IMR-90 (cell line): ENCODE data around the gene ZNF133. TPM values are rescaled to one million over a fixed set of nuclear protein-coding genes. Genes with fewer than 3 reads are reported as not detected.
A peak's percentile ranks its signal among the peaks of the same experiment; 100 is the strongest.

Source experiments
- ATAC-seq: fragments of 200-7000 bp; cut with Tn5 transposase; 2 replicates; pipeline ENCODE4 v1.9.1; 2020; ENCODE audit warnings: low read depth, mild to moderate bottlenecking, moderate library complexity
- BruUV-seq: library from RNA; stranded (reverse); fragments of 400-500 nt; replicated peaks from 2 replicates; lab custom pipeline; 2021; lab: Mats Ljungman, UMichigan
- CTCF ChIA-PET: fragments of 300-600 bp; formaldehyde crosslinking; extraction: SDS; loops from one replicate; lab custom pipeline; 2021; ENCODE audit warnings: antibody characterized with exemption; lab: Yijun Ruan, JAX
- POLR2A ChIA-PET: fragments of 300-600 bp; sonication (Branson Sonifier 250); formaldehyde crosslinking; loops from one replicate; lab custom pipeline; 2022; ENCODE audit warnings: antibody characterized with exemption; ENCODE audit not compliant: unreplicated experiment; lab: Charles Lee
- DNase-seq: peaks from one replicate; pipeline ENCODE4 v3.0.0; 2013
- H2AFZ ChIP-seq: replicated peaks from 2 replicates; pipeline ENCODE3; 2013; ENCODE audit warnings: low read length, mild to moderate bottlenecking; ENCODE audit not compliant: poor library complexity
- H2AK5ac ChIP-seq: 2 replicates; pipeline ENCODE4 v1.6.1; 2013; ENCODE audit warnings: low read depth, low read length, inconsistent platforms
- H2AK9ac ChIP-seq: replicated peaks from 2 replicates; pipeline ENCODE3; 2013; ENCODE audit warnings: mild to moderate bottlenecking, low read depth, low read length, moderate library complexity; ENCODE audit not compliant: poor library complexity
- H2BK120ac ChIP-seq: 2 replicates; pipeline ENCODE4 v1.6.1; 2013; ENCODE audit warnings: low read depth, low read length, inconsistent platforms
- H2BK15ac ChIP-seq: 3 replicates; pipeline ENCODE4 v1.6.1; 2013; ENCODE audit warnings: low read depth, low read length, inconsistent platforms
- H2BK20ac ChIP-seq: 2 replicates; pipeline ENCODE4 v1.6.1; 2013; ENCODE audit warnings: low read depth, mild to moderate bottlenecking, inconsistent platforms, low read length, moderate library complexity
- H2BK5ac ChIP-seq: 2 replicates; pipeline ENCODE4 v1.6.1; 2013; ENCODE audit warnings: mild to moderate bottlenecking, low read depth, low read length, inconsistent platforms; ENCODE audit not compliant: poor library complexity, severe bottlenecking
- H3K14ac ChIP-seq: replicated peaks from 2 replicates; pipeline ENCODE4 v1.6.1; 2013; ENCODE audit warnings: low read depth, low read length, inconsistent platforms
- H3K18ac ChIP-seq: 2 replicates; pipeline ENCODE4 v1.6.1; 2013; ENCODE audit warnings: low read depth, low read length, control low read depth
- H3K23ac ChIP-seq: 2 replicates; pipeline ENCODE4 v1.6.1; 2013; ENCODE audit warnings: low read depth, low read length, inconsistent platforms
- H3K27ac ChIP-seq: 2 replicates; pipeline ENCODE4 v1.5.1; 2013; ENCODE audit warnings: mild to moderate bottlenecking, control low read depth, low read length; ENCODE audit not compliant: insufficient read depth
- H3K27me3 ChIP-seq: 2 replicates; pipeline ENCODE4 v1.6.1; 2013; ENCODE audit warnings: low read length; ENCODE audit not compliant: control insufficient read depth, insufficient read depth
- H3K36me3 ChIP-seq: 2 replicates; pipeline ENCODE4 v1.6.1; 2013; ENCODE audit warnings: low read length, mixed read lengths; ENCODE audit not compliant: control insufficient read depth, insufficient read depth
- H3K4ac ChIP-seq: 2 replicates; pipeline ENCODE4 v1.6.1; 2013; ENCODE audit warnings: low read depth, low read length, inconsistent platforms
- H3K4me1 ChIP-seq: 2 replicates; pipeline ENCODE4 v1.6.1; 2013; ENCODE audit warnings: low read length, mixed read lengths; ENCODE audit not compliant: control insufficient read depth, insufficient read depth
- H3K4me2 ChIP-seq: 2 replicates; pipeline ENCODE4 v1.6.1; 2013; ENCODE audit warnings: low read depth, mild to moderate bottlenecking, control low read depth, low read length, moderate library complexity
- H3K4me3 ChIP-seq: 2 replicates; pipeline ENCODE4 v1.5.1; 2013; ENCODE audit warnings: low read depth, mild to moderate bottlenecking, control low read depth, low read length, moderate library complexity; ENCODE audit not compliant: insufficient read depth
- H3K56ac ChIP-seq: 2 replicates; pipeline ENCODE4 v1.6.1; 2013; ENCODE audit warnings: low read length, inconsistent platforms; ENCODE audit not compliant: insufficient read depth; ENCODE audit errors: extremely low read depth
- H3K79me1 ChIP-seq, 2 experiments: 2 replicates each; pipeline ENCODE4 v1.6.1; 2013; ENCODE audit warnings: low read length in 2 of 2, inconsistent platforms in 1 of 2, low read depth in 1 of 2
- H3K9ac ChIP-seq: 2 replicates; pipeline ENCODE4 v1.6.1; 2013; ENCODE audit warnings: low read depth, low read length, control low read depth
- H3K9me1 ChIP-seq: 2 replicates; pipeline ENCODE4 v1.6.1; 2013; ENCODE audit warnings: low read length, inconsistent platforms; ENCODE audit not compliant: insufficient read depth
- H3K9me3 ChIP-seq: 2 replicates; pipeline ENCODE4 v1.6.1; 2013; ENCODE audit warnings: low read length; ENCODE audit not compliant: control insufficient read depth, insufficient read depth
- H4K20me1 ChIP-seq: 2 replicates; pipeline ENCODE4 v1.6.1; 2013; ENCODE audit warnings: low read length, inconsistent platforms; ENCODE audit not compliant: insufficient read depth
- H4K5ac ChIP-seq: 2 replicates; pipeline ENCODE4 v1.6.1; 2013; ENCODE audit warnings: mild to moderate bottlenecking, low read depth, low read length, control low read depth
- H4K8ac ChIP-seq, 2 experiments: 2 replicates each; pipeline ENCODE4 v1.6.1; 2013; ENCODE audit warnings: low read depth in 2 of 2, low read length in 2 of 2, control low read depth in 1 of 2, inconsistent platforms in 1 of 2
- H4K91ac ChIP-seq: 2 replicates; pipeline ENCODE4 v1.6.1; 2013; ENCODE audit warnings: low read depth, low read length, inconsistent platforms; ENCODE audit not compliant: insufficient read depth
- BHLHE40 ChIP-seq: fragments of 150-350 bp; IDR thresholded peaks from 2 replicates; pipeline ENCODE4 v1.6.1; 2016; ENCODE audit warnings: mild to moderate bottlenecking, low read depth, low read length
- CHD1 ChIP-seq: IDR thresholded peaks from 2 replicates; pipeline ENCODE4 v1.6.1; 2012; ENCODE audit warnings: low read depth, low read length, improper control_type of control experiment
- CTCF ChIP-seq: conservative IDR thresholded peaks from 2 replicates; pipeline ENCODE4 v1.5.1; 2012; ENCODE audit warnings: mild to moderate bottlenecking, low read depth, low read length, improper control_type of control experiment
- FOS ChIP-seq: fragments of 150-350 bp; IDR thresholded peaks from 2 replicates; pipeline ENCODE4 v1.6.1; 2016; ENCODE audit warnings: low read depth, low read length
- MAFK ChIP-seq: IDR thresholded peaks from 2 replicates; pipeline ENCODE4 v1.6.1; 2012; ENCODE audit warnings: low read depth, low read length, improper control_type of control experiment
- MXI1 ChIP-seq: IDR thresholded peaks from 2 replicates; pipeline ENCODE4 v1.6.1; 2012; ENCODE audit warnings: low read depth, mild to moderate bottlenecking, low read length, moderate library complexity, borderline replicate concordance
- NFE2L2 ChIP-seq: fragments of 150-350 bp; IDR thresholded peaks from 2 replicates; pipeline ENCODE4 v1.6.1; 2016; ENCODE audit warnings: low read depth, mild to moderate bottlenecking, low read length
- RAD21 ChIP-seq: IDR thresholded peaks from 2 replicates; pipeline ENCODE4 v1.6.1; 2012; ENCODE audit warnings: low read length, improper control_type of control experiment
- RCOR1 ChIP-seq: IDR thresholded peaks from 2 replicates; pipeline ENCODE4 v1.6.1; 2012; ENCODE audit warnings: mild to moderate bottlenecking, low read length, improper control_type of control experiment; ENCODE audit not compliant: insufficient replicate concordance
- RFX5 ChIP-seq: IDR thresholded peaks from 2 replicates; pipeline ENCODE4 v1.8.0; 2012; ENCODE audit warnings: low read depth, mild to moderate bottlenecking, low read length, moderate library complexity
- SMC3 ChIP-seq: fragments of 150-350 bp; IDR thresholded peaks from 2 replicates; pipeline ENCODE4 v1.6.1; 2016; ENCODE audit warnings: low read depth, mild to moderate bottlenecking, antibody characterized with exemption, low read length, moderate library complexity
- WGBS, 2 experiments: methylation state at CpG; one replicate each; pipeline versions ENCODE4 v1.1.5 to v1.1.7; 2013; ENCODE audit warnings: missing lambda C conversion rate in 2 of 2; ENCODE audit not compliant: insufficient read length in 1 of 2; ENCODE audit errors: extremely low coverage in 2 of 2; 5-methylcytosine and 5-hydroxymethylcytosine counted together
- dilution Hi-C: fragments of 300-500 bp; cut with HindIII; formaldehyde crosslinking; loops from one replicate; pipeline ENCODE4 v1.14.3; 2018; ENCODE audit warnings: low sequenced_read_pairs; ENCODE audit not compliant: unreplicated experiment
- in situ Hi-C: fragments of 300-500 bp; cut with MboI; formaldehyde crosslinking; loops from 3 replicates; pipeline ENCODE4 v1.14.3; 2019; ENCODE audit warnings: low sequenced_read_pairs, inconsistent platforms, mixed read lengths
- intact Hi-C: fragments of 100-400 bp; cut with micrococcal nuclease; formaldehyde crosslinking; loops from 2 replicates; pipeline ENCODE4 v1.10.0; 2022
- polyA plus RNA-seq, 3 experiments: library from polyadenylated mRNA; depleted of rRNA; stranded (reverse); fragments of >200 nt; gene quantifications; 2 replicates each; pipeline ENCODE4 v1.2.3, GENCODE V29; 2012; ENCODE audit warnings: low replicate concordance in 1 of 3
- total RNA-seq: library from RNA; depleted of rRNA; stranded (reverse); fragments of >200 nt; gene quantifications from 2 replicates; pipeline ENCODE4 v1.2.3, GENCODE V29; 2012
- TF ChIP-seq, protein P1 (sequence below): fragments of 150-350 bp; IDR thresholded peaks from 2 replicates; pipeline ENCODE4 v1.6.1; 2016; ENCODE audit warnings: low read depth, mild to moderate bottlenecking, low read length, moderate library complexity, borderline replicate concordance
- TF ChIP-seq, protein P2 (sequence below): fragments of 150-350 bp; IDR thresholded peaks from 2 replicates; pipeline ENCODE4 v1.6.1; 2017; ENCODE audit warnings: mild to moderate bottlenecking, antibody characterized with exemption, low read length, low read depth

ZNF133 gene
- total and polyA plus RNA-seq, 2 of the 4 experiments (the other 2 are of a cell fraction), result 18.3 to 33.5 TPM

GRCh38 chr20:18276821-18277220 lies 11.5 kb upstream of the ZNF133 start:
- no peak overlapping the region for H3K56ac ChIP-seq
- no peaks in the 10 kb centered on the region for H4K20me1 ChIP-seq
- no peaks in the 10 kb centered on the region for H3K9me1 ChIP-seq
- H3K23ac ChIP-seq, result no peak overlapping the region
- no peak overlapping the region for H2BK5ac ChIP-seq
- peaks cover 1% of the 10 kb centered on the region; the same call in 1 of the 2 replicates for H3K4me1 ChIP-seq
- no peak overlapping the region for H3K4me3 ChIP-seq
- in situ Hi-C loops, result loop anchor here (10.0 kb wide), 1 partner anchor 772 kb away; no protein-coding TSS in a partner anchor
- no peak overlapping the region for H3K27ac ChIP-seq
- no peak overlapping the region for H3K14ac ChIP-seq
- 0 out of 2 replicates have a peak overlapping the region, but pooled peaks have one; percentile 4 for H3K4me2 ChIP-seq
- intact Hi-C loops, result loop anchor here (1.0 to 5.0 kb wide), 4 partner anchors 140 to 772 kb away; partner anchors contain the start of genes KAT14 and PET117
- POLR2A ChIA-PET, result no interaction called here
- H3K4ac ChIP-seq, result no peak overlapping the region
- 50% methylated on average over 2 of the region's 12 CpGs; no CpG with 5 or more reads in 1 of the 2 experiments for WGBS, 2 experiments
- H2BK20ac ChIP-seq, result peak overlapping the region; percentile 77; the same call in 1 of the 2 replicates
- TF ChIP-seq RFX5, result no peak
- peak; percentile 55 for TF ChIP-seq SMC3
- TF ChIP-seq FOS, result no peak
- TF ChIP-seq MAFK, result no peak
- TF ChIP-seq, protein P1, sequence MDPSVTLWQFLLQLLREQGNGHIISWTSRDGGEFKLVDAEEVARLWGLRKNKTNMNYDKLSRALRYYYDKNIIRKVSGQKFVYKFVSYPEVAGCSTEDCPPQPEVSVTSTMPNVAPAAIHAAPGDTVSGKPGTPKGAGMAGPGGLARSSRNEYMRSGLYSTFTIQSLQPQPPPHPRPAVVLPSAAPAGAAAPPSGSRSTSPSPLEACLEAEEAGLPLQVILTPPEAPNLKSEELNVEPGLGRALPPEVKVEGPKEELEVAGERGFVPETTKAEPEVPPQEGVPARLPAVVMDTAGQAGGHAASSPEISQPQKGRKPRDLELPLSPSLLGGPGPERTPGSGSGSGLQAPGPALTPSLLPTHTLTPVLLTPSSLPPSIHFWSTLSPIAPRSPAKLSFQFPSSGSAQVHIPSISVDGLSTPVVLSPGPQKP, result no peak
- peak; percentile 79 for TF ChIP-seq RAD21
- TF ChIP-seq CHD1, result no peak
- TF ChIP-seq, protein P2, sequence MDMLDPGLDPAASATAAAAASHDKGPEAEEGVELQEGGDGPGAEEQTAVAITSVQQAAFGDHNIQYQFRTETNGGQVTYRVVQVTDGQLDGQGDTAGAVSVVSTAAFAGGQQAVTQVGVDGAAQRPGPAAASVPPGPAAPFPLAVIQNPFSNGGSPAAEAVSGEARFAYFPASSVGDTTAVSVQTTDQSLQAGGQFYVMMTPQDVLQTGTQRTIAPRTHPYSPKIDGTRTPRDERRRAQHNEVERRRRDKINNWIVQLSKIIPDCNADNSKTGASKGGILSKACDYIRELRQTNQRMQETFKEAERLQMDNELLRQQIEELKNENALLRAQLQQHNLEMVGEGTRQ, result no peak
- TF ChIP-seq CTCF, result peak; percentile 86
- TF ChIP-seq MXI1, result no peak
- TF ChIP-seq BHLHE40, result no peak
- no peak for TF ChIP-seq RCOR1
- no peak for TF ChIP-seq NFE2L2
- no peak overlapping the region for H4K5ac ChIP-seq
- H3K9ac ChIP-seq, result no peak overlapping the region
- no peaks in the 10 kb centered on the region for H3K79me1 ChIP-seq
- DNase-seq (peak; percentile 71), ATAC-seq (peak; percentile 96)
- peak overlapping the region; percentile 46; the same call in 1 of the 2 replicates for H2BK120ac ChIP-seq
- no peaks in the 10 kb centered on the region for H3K9me3 ChIP-seq
- no peak overlapping the region for H4K8ac ChIP-seq
- H2AFZ ChIP-seq, result peak overlapping the region; percentile 86
- no peak overlapping the region for H3K18ac ChIP-seq
- no peak overlapping the region for H2AK9ac ChIP-seq
- H3K36me3 ChIP-seq, result no peaks in the 10 kb centered on the region
- no TSS peak for BruUV-seq
- no peak overlapping the region for H2BK15ac ChIP-seq
- CTCF ChIA-PET, result interaction anchor here (1.0 kb wide), 1 partner anchor 190 kb away, joined by 3 read pairs; the partner anchor contains the start of genes DZANK1 and POLR3F
- H4K91ac ChIP-seq, result no peak overlapping the region
- H2AK5ac ChIP-seq, result no peak overlapping the region
- dilution Hi-C loops, result no loop called here
- H3K27me3 ChIP-seq, result peaks cover 10% of the 10 kb centered on the region
